OCI-LY3 (cell line): ENCODE results near the gene LRFN5.

Experiments
- CTCF ChIP-seq: fragments of 200-600, 300-600 bp; sonication (generic); IDR thresholded peaks from 2 replicates; pipeline ENCODE4 v1.5.1; 2014; ENCODE audit warnings: antibody characterized with exemption, low read length, low read depth
- EZH2phosphoT487 ChIP-seq: fragments of 200-600 bp; shearing (Covaris generic); IDR thresholded peaks from 2 replicates; pipeline ENCODE4 v1.6.1; 2018; ENCODE audit warnings: antibody characterized with exemption, mixed run types, low read depth

DNA sequence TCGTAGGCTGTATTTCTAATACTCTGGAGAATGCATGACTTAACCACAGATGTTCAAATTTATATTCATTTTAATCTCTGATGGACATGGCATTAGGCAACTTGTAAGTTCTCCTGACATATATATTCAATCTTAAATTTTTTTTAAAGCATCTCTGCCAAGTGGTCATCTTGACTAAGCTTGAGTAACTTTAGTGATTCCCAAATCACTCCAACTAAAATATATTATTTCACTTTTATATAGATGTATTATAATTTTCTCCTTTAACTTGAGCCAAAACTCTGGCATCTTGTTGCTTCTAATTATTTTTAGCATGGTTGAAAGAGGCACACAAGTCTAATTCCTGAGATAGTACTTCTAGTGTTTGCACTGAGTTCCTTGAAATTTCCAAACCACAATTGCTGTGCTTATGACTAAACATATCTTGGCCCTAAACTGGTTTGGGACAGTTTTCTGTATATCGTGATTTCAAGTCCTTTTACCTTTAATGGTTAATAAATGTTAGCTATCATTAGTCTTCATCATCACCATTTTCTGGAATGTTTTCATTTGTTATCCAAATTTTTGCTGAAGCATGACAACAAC is 8.4 kb downstream of the LRFN5 start:
- TF ChIP-seq CTCF (no peak), EZH2phosphoT487 (no peak)
